Stimulated activated CD8-positive, alpha-beta memory T cell treated with anti-CD3 and anti-CD28 coated beads, Interleukin-4, amount 100 ng/mL, for 4 hours (primary cell): ENCODE measurements around the gene CLIP1.
A peak's percentile ranks its signal among the peaks of the same experiment; 100 is the strongest.

Source experiments
- DNase-seq, 2 donors: peaks; one replicate each; pipeline ENCODE4 v3.0.0-alpha.2; 2020; ENCODE audit warnings: low read depth in 2 of 2, low spot score in 1 of 2

CLIP1 gene

DNA sequence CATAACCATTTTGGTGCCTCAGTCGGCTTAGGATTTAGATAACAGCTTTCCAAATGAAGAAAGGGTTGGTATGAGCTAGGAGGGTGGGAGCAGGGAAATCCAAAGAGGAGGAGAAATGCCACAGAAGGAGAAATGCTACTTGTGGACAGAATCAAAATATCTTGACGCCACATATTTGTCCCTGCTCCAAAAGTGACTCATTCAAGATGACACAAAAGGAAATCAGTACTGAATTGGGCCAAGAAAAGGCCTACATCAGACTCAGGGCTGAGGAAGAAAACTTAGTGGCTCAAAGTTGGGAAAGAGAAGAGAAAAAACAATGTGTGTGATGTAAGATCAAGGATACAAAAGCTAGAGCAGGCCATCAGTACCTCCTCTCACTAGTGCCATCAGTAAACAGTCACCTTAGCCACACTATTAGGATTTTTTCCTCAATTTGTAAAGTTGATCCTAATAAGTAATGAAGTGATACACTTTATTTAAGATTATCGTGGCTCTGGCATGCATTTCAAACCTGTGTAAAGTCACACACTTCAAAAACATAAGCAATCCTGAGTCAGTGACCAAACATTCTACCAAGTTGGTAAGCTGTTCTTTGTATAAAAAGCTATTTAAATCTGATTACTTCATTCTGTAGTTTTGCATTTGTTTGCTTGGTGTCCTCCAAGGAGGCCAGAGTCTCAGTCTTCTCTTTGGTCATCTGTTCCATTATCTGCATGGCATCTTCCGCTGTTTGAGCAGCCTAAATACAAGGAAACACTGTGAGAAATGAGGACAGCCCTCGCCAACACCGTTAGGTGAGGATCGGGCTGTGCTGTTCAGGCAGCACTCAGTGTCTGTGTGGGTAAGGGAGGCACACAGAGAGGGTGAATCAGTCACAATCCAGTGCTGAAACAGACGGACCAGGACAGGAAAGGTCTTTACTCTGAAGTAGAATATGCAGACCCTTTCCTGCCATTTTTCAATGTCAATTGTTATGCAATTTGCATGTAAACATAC is 103.6 kb downstream of the CLIP1 start:
- no peak for DNase-seq

DNA sequence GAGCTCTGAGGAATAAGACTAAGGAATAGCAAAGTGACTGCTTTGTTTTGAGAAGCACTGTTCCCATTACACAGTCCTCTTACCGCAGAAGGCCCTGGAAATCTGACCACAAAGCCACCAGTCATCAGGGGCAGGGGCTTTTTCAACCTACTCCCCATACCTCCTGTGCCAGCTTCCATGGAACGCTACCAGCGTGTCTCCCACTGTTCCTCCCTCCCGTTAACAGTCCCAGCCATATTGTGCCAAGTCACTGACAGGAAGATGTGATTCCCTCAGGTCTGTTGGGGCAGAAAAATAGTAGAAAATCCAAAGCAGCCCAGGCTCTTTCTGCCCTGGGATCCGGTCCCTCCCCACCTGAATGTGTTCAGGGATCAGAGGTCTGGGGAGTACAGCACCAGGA is 109.5 kb downstream of the CLIP1 start:
- DNase-seq, result no peak

DNA sequence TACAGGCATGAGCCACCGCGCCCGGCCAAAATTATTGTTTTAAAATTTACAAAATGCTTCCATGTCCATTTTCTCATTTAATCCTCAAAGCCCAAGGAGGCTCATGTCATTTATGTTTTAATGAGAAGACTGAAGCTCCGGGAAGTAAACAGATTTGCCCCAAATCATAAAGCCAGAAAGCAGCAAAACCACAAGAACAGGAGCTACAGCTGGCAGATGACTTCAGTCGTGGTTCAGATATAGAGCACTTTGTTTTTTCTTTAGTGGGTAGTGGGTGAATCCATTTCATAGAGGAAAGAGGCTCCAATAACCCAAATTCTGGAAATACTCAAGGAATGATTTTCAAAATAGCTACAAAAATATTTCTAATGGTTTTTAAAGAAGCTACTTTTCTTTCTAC is 110.8 kb downstream of the CLIP1 start:
- no peak for DNase-seq

DNA sequence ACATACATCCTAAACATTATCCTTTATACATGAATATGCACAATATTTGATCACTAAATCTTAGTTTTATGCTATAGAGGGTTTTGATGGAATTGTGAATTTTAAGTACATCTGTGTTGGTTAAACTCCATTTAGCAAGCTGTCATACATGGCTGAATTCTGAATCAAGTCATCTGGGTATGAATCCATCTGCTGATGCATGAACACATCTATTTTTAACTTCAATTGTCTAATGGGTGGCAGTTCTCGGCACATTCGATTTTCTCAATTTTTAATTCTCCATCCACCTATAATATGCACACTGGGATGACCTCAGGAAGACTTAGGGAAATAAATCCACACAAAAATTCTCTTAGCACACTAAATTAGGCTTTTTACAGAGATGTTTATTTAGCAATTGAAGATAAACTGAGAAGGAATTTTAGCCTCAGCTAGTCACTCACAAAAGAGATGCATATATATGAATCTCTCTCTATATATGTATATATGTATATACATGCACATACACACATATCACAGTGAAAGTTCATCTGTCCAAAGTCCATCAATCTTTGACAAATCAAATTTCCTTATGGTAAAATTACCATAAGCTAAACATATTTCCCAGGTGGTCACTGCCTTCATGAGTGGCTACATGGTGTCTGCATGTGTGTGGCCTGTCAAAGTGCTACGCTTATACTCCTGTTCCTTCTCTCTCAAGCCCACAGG is 111.7 kb downstream of the CLIP1 start:
- DNase-seq, result no peak

DNA sequence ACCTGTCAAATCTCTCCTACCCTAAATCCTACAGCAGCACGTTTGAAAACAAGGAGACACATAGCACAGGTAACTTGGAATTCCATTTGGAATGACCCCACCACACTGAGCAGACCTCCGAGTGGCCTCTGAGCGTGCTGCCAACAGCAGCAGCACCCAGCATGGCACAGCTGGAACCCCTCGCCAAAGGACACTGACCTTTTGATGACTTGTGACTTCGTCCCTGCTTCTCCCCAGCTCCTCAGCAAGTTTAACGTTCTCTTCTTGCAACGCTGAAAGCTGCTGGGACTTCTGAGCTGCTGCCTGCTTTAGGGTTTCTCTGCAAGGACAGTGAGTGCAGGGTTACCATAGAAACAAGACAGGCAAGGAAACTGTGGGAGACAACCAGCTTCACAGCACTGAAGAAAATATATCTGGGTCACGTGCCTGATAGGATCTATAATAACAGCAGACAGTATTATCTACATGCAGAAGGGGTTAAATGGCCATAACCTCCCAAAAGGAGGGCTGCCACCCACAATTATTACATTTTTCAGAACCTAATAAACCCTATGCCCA is 112.8 kb downstream of the CLIP1 start:
- DNase-seq, result no peak

DNA sequence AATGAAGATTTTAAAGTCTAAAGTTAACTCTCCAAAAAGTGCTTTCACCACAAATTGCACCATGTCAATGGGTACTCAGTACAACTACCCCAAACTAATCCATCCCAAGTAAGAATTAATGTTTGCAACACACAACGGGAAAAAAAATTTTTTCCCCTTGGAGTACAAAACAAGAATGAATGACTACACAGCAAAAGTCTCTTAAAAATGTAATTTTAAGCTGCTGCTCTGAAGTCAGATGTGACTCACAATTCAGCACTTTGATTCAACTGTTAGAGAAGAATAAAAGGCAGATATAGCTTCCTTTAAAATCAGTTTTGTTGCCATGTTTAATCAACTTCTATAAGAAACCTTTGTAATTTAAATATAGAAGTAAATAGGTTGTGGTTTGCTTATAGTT is 113.7 kb downstream of the CLIP1 start:
- no peak for DNase-seq

DNA sequence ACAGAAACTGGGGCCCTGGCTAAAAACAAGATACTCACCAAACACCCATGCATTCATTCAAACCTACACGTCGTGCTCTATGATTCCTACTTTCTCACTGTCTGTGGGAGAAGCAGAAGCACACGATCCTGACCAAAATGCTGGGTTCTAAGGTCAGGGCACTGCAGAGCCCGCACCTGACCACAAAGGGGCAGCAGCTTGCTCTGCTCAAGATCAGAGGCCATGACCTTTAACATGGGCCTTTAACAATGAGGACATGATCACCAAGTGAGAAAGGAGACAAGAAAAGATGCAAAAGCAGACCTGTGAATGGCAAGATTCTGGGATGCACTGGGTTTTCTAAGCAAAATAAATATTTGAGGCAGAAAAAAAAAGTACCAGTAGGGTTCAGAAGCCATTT is 116.1 kb downstream of the CLIP1 start:
- DNase-seq, result no peak

DNA sequence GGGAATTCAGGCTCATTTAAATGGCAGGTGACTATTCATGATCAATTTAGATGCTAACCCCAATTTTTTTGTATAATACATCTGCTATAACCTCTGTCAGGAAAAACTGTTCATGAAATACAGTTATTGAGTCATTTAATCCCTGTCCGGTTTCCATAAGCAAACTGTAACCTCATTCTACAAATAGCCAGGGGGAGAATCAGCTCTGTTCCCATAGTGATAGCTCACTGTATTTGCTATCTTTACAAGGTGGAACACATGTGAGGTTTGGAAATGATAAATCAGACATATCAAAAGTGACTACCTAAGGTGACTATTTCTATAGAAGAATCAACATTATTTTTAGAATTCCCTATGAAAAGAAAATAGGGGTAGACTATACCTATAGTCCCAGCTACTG is 117.5 kb downstream of the CLIP1 start:
- DNase-seq, result no peak

DNA sequence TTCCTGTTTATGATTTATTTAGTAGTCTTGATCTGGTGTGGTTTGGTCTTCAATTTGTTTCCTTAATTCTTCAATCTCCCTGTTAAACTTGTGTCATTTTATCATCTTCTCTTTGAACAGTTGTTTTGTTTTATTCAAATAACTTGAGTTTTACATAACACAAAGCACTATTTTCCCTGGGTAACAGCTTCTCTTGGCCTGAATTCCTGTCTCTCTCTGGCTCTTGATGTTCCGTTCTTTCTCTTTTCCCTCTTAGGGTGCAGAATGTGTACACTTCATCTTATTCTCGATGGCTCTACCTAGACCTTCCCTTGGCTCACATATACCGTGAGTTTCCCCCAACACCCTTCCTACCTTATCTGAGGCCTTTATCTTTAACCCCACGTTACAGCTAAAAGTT is 119.4 kb downstream of the CLIP1 start:
- DNase-seq, result no peak

DNA sequence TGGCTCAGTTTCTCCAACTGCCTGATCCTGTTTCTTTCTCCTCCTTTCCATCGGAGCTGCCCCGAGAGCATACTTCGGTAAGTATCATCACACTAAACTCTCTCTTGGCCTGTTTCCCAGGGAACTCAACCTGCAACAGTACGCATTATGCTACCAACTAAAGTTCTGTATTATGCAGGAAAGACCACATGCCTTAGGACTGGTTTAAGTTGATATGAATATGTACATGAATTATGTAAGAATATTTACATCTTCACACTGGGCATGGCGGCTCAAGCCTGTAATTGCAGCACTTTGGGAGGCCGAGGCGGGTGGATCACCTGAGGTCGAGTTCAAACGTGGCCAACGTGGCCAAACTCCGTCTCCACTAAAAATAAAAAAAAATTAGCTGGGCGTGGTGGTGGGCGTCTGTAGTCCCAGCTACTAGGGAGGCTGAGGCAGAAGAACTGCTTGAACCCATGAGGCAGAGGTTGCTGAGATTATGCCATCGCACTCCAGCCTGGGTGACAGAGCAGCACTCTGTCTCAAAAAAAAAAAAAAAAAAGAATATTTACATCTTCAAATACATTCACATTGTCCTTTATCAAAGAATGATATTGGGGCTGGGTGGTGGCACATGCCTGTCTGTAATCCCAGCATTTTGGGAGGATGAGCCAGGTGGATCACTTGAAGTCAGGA is 124.3 kb downstream of the CLIP1 start:
- no peak for DNase-seq

DNA sequence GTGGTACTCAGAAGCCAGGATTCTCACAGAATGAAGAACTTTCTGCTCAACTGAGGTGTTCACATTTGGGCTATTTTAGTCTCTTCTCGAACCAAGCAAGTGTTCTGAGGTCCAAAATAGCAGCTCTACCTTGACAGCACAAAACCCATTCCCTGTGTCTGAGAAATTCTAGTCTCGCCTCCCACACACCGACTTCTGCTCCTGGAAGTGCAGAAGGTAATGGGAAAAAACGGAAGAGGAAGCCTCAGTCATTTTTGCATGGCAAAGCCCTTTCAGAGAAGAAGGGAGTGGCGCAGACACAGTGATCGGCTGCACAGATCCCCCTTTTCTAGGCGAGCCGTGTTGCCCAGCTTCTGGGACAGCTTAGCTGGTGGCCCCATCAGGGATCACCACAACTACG is 125.0 kb downstream of the CLIP1 start:
- DNase-seq, result no peak

DNA sequence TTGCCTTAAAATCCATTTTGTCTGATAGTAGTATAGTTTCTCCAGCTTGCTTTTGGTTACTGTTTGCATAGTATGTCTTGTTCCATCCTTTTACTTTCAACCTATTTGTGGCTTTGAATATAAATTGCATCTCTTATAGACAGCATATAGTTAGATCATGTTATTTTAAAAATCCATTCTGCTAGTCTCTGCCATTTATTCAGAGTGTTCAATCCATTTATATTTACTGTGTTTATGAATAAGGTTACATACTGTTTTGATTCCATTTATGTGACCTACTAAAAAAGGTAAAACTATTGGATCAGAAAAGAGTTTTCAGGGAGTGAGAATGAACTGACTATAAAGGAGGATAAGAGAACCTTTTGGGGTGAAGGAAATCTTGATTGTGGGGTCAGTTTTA is 126.6 kb downstream of the CLIP1 start:
- DNase-seq, result no peak

DNA sequence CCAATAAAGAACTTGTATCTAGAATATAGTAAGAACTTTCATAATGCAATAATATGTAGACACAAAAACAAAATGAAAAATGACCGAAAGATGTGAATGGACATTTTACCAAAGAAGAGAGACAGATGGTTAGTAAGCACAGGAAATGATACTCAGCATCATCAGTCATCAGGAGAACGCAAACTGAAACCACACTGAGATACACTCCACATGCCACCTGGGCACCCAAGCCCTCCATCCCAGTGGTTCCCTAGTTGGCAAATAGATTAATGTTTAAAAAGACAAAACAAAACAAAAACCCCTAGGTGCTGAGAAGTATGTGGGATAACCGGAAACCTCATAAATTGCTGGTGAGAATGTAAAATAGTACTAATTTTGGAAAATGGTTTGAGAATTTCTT is 129.4 kb downstream of the CLIP1 start:
- no peak for DNase-seq

DNA sequence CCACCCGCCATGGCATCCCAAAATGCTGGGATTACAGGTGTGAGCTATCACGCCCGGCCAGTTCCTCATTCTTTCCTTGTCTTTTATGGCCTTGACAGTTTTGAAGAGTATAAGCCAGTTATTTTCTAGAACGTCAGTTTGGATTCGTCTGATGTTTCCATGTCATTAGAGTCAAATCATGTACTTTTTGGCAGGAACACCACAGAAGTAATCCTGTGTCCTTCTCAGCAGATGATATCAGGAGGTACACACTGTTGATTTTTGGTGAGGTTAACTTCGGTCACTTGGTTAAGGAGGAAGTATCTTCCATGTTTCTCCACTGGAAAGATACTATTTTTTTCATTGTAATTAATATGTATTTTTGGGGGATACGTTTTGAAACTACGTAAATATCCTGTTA is 131.0 kb downstream of the CLIP1 start:
- no peak for DNase-seq

DNA sequence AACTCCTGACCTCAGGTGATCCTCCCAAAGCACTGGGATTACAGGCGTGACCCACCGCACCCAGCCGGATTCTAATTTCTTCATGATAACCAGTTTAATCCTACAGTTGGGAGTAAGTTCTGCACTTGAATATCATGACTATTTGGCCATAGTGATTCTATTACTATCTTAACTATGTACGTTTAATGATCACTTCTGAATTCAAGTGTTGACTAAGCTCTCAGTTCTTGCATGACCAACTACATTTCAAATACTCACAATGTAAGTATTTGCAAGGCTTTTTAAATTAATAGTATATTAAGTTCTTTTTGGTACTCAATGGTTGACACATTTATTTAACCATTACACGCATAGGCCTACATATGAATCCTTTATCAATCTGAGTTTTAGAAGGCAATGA is 138.8 kb downstream of the CLIP1 start:
- no peak for DNase-seq

DNA sequence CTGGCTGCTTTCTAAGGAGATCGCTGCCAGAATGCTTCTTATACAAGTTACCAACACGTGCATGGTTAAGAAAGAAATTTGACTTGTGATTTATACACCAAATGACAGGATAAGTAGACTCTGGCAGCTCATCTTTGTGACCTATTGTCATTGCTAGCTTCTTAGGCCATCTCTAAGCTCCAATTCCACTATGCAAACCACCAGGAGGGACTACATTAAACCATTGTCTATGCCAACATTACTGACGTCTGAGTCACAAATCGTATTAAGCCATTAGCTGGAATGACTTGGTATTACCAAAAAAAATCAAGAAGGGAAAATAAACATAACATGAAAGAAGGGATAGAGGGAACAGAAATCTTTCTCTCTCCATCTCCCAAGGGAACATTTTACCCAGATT is 140.4 kb downstream of the CLIP1 start:
- no peak for DNase-seq

DNA sequence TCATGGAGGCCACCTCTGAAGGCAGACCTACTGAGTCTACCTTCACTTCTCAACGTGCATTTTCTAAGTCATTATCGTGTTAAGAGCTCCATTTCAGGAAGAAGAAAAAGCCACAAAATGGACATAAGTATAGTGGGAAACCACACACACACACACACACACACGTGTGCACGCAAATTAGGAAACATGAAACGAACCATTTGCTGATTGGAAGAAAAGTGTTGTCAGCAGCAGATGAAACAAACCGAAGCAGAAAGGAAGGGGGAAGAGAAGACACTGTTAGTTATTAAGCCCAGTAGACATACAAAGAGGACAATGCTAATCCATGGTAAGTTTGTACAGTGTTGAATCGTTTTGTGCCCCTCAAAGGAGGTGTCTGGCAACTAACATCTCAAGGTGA is 146.2 kb downstream of the CLIP1 start:
- DNase-seq, result no peak

DNA sequence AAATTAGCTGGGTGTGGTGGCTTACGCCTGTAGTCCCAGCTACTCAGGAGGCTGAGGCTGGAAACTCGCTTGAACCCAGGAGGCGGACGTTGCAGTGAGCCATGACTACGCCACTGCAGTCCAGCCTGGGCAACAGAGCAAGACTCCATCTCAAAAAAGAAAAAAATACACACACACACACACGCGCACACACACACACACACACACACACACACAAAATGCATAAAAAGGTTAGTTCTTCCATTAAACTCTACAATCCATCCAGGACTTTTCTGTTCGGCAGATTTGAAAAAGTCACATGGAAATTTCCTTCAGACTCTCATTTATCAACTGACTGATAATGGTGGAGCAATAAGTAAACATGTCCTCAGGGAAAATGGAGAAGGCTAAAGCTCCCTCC is 147.0 kb downstream of the CLIP1 start:
- no peak for DNase-seq

DNA sequence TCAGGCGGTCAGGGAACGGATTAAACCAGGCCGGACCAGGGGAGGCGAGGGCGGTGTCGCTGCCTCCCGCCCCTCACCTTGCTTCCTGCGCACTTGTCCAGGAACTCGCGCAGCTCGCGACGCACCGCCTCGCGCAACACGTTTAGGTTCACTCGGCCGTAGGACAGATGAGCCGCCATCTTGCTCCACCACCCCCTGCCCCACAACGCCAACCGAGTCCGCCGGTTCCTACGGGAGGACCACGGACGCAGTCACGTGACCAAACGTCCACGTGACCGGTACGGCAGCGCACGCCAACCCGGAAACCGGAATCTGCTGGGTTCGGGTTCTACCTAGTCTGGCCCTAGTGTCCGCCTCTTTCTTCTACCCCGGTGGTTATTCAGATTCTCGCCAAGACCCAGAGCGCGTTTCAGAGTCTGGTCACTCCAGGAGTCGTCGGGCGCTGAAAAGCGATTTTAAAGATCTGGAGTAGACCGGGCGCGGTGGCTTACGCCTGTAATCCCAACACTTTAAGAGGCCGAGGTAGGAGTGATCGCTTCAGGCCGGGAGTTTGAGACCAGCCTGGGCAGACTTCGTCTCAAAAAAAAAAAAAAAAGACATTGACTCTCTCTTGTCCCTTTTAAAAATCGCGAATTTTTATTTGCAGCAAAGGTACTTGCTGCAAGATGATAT is 156.1 kb downstream of the CLIP1 start, which contains the start of gene VPS33A:
VPS33A (minus strand) TSS at position 265 of the 672 bp plus-strand sequence; CDS start at position 179, 86 bp downstream.
- peak; percentile 83 to 85 for DNase-seq

DNA sequence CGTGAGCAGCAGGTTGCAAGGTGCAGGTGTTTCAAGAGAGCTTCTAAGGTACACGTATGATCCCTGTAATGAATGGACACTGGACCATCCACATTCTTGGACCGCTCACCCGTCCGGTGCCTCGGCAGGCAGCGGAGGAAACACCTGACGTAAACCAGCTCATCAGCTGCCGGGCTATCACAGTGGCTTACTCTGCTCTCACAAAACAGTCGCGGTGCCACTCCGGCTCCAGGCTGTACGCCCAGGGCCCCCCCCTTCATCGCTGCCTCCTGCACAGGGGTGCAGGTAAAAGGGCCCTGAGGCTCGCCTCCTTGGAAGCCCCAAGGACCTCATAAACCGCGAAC is 156.6 kb downstream of the CLIP1 start:
- peak in 1 of 2 donors; percentile 13 for DNase-seq

DNA sequence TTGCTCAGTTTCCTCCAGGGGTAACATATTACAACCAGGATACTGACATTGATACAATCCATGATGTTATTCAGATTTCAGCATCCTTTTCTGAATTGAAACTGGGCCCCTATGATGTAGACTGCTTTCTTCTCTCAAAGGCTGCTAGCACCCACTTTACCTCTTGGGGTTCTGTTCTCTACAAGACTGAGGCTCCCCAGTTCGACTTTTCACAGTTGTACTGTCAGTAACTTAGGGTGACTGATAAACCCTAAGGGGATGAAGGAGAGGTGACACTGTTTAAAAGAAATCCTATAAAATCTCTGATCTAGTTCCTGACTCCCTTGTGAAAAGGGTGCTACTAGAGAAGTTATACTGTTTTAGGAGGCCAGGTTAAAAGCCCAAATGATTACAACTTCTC is 157.0 kb downstream of the CLIP1 start:
- DNase-seq, result no peak
